Left forelimb (tissue), 1 donor: ENCODE measurements around the gene PIK3CD.
"Not testable (repeated sequence)": the region's sequence is repeated elsewhere in the genome, so short reads cannot be mapped to it uniquely, and the experiment has no call there.

Experiments
- DNase-seq: peaks from one replicate; pipeline ENCODE4 v3.0.0-alpha.2; 2018; ENCODE audit warnings: low spot score

PIK3CD gene

DNA sequence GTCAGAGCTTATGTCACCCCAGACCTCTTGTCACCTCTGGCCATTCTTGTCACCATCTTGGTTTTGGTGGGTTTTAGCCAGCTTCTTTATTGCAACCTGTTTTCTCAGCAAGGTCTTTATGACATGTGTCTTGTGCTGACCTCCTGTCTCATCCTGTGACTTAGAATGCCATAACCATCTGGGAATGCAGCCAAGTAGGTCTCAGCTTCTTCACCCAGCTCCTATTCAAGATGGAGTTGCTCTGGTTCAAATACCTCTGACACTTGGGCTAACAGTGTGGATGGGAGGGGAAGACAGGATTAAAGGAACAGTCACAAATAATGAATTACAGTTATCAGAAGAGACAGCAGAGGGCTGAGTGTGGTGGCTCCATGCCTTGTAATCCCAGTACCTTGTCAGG is 30.5 kb upstream of the PIK3CD start:
- no peak for DNase-seq

DNA sequence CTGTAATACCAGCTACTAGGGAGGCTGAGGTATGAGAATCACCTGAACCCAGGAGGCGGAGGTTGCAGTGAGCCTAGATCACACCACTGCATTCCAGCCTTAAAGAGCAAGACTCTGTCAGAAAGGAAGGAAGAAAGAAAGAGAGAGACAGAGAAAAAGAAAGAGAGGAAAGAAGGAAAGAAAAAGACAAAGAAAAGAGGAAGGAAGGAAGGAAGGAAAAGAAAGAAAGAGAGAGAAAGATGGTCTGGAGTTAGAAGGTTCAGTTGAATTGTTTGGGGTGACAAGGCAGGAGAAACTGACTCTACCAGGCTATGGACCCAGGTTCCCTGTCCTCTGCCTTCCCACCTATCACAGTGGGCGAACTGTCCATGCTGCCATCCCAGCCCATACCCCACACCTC is 27.4 kb upstream of the PIK3CD start:
- DNase-seq = no peak

DNA sequence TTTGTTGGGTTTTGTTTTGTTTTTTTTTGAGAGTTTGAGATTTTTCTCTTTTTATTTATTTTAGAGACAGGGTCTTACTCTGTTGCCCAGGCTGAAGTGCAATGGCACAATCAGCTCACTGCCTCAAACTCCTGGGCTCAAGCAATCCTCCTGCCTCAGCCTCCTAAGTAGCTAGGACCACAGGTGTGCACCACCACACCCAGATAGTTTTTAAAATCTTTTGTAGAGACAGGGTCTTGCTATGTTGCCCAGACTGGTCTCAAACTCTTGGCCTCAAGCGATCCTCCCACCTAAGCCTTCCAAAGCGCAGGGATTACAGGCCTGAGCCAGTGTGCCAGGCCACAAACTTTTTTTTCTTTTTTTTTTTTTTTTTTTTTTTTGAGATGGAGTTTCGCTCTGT is 26.5 kb upstream of the PIK3CD start:
- not testable (repeated sequence) for DNase-seq

DNA sequence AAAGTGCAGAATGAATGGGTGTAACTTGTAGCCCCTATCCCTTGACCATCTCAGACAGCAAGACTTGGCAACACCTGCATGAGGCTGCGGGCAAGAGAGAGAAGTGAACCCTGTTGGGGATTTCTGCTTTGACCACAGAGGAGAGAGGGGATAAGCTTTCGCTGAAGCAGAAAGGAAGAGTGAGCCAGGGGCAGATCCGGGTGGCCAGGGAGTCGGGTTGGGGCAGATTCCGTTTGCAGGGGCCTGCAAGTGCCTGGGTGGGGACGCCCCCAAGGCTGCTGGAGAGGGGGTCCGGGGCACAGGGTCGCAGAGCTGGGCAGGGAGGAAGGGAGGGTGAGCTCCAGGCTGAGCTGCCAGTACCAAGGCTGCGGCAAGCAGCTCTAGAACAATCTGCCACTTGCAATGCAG is 25.3 kb upstream of the PIK3CD start:
- DNase-seq = no peak

DNA sequence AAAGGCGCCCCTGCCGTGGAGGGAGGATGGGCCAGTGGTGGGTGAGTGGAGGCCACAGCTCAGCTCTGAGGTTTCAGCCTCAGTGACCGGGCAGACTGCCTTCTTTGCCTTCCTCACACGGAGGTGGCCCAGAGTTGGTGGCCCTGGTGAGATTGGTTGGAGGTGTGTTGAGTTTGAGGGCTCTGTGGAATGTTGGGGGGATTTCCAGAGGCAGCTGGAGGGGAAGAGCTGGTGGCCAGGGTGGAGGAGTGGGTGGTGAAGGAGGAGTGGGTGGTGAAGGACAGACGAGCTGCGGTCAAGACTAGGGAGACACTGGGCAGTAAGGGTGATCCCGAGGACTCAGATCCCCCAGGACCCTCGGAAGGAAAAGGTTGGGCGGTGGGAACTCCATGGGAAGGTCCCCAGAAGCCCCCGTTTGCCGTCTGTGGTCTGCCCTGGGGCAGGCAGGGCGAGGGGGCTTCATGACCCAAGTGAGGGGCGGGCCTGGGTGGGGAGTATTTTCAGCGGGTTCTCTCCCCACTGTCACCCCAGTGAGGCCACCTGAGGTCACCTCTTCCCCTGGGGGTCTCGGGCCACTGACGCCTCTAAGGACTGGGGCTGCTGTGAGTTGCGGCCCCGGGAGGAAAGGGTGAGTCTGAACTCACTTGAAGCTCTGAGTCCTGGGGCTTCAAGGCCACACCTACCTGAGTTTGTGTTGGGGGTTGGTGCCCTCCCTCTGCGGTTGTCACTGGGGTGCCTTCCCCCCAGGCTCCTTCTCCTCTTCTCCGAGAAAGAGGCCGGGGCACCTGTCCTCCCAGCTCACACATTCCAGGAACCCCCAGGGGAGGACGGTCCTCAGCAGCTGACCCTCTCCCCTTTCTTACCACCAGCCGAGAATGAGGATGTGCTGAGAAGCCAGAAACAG is 22.7 kb upstream of the PIK3CD start:
- DNase-seq = no peak

DNA sequence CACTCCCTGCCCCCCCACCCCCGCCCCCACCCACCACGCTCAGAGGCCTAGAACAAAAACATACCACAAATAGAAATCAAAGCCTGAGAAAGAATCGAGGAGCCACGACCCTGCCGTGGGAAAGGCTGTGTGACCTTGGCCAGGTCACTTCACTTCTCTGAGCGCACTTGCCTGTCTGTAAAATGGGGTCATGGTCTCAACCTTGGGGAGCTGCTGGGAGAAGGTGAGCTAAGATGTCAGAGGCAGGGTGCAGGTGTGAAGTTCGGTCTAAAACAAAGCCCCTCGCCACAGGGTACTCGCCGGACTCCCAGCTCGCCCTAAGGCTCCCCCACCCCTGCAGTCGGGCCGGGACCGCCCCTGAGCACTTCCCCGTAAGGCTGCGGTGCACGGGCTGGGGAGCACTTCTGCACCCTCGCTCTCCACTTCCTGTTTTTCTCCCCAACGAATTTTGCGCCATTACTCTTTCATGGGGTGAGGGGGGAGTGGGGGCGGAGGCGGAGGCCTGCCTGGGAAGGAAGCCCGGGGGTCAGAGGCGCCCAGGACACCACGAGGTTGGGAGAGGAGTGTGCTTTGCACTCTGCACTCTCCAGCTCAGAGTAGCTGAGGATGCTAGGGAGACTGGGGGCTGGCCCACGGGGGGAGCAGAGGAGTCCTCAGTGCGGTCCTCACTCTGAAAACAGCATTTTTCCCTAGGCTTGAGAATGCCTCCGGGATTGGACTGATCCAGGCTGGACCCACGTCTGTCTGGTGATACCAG is 21.9 kb upstream of the PIK3CD start:
- no peak for DNase-seq

DNA sequence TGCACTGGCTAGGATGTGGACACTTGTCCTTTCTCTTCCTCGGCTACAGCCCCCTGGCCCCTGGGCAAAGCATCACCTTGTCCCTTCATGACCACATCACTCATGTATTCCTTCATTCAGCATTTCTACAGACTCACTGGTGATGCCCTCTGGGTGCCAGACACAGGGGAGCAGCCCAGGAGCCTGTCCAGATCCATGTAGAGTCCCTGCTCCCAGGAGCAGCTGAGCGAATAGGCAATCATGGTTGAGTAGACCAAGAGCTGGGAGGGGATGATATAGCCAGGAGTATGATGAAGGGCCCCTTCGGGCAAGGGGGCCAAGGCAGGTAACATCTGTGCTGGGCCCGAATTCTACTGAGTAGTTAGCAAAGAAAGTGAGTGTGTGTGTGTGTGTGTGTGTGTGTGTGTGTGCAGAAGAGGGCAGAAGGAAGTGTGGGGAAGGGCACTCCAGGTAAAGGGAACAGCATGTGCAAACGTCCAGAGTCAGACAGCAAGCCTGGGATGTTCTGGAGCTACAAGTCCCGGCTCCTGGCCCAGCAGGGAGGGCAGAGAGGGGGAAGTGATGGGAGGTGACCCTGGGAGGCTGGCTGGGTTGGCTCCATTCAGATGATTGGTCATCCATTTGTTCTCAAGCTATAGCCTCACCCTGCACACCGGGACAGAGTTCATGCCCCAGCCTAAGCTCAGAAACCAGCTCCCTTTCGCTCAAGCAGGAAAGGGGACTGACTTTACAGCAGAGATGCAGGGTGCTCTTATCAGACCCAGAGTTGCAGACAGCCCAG is 21.0 kb upstream of the PIK3CD start:
- DNase-seq = no peak

DNA sequence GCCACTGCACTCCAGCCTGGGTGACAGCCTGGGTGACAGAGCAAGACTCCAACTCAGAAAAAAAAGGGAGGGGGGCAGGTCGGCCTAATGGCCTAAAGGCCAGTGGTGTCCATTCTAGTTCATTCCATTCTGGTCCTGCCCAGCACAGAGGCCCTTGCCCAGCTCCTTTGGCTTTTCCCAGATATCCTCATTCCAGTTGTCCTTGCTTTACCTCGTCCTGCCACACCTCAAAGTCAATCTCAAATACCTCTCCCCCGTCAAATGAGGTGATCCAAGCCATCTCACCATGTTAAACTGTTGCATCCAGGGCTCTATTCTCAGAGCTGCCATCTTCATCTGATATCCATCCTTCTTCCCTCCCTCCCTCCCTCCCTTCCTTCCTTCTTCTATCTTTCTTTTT is 19.9 kb upstream of the PIK3CD start:
- no peak for DNase-seq

DNA sequence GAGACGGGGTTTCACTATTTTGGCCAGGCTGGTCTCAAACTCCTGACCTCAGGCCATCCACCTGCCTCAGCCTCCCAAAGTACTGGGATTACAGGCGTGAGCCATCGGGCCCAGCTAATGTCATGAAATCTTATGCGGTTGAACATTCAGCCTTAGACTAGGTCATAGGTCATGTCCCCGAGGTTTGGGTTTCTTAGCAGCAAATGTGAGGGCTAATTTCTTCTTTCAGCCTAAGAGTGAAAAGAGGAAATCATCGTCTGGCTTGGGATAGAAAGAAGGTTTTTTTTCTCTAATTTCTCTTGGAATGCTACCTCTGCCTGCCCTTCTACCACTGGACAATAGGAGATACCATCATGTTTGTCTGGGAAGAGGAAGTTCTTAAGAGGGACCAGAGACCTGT is 18.0 kb upstream of the PIK3CD start:
- DNase-seq = no peak

DNA sequence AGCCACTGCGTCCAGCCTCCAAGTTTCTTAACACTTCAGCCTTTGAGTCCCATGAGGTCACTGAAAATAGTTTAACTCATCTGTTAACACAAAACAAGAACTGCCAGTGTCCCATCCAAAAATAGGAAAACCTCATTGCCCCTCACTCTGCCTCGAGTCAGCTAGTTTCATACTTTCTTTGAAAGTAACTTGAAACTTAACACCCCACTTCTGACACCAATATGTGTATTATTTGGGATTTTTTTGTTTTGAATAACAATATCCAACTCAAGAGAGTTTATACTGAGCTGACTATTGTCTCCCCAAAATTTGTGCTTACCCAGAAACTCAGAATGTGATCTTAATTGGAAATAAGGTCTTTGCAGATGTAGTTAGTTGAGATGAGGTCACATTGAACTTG is 16.9 kb upstream of the PIK3CD start:
- DNase-seq = no peak

DNA sequence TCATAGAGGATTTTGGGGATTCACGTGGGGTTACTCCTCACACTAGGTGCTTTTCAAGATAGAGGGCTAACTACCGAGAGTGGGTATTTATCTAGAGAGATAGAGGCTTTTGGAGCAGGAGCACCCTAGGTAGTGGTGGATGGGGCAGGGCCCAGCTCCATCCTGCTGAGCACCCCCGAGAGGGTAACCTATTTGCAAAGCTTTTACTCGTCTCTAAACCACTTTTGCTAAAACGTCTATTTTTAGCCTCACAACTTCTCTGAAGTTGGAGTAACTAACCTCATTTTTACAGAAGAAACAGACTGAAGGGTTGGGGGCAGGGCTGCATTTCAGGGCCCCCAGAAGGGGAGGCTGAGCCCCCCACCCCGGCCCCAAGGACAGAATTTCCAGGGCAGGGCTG is 12.3 kb upstream of the PIK3CD start:
- DNase-seq = no peak

DNA sequence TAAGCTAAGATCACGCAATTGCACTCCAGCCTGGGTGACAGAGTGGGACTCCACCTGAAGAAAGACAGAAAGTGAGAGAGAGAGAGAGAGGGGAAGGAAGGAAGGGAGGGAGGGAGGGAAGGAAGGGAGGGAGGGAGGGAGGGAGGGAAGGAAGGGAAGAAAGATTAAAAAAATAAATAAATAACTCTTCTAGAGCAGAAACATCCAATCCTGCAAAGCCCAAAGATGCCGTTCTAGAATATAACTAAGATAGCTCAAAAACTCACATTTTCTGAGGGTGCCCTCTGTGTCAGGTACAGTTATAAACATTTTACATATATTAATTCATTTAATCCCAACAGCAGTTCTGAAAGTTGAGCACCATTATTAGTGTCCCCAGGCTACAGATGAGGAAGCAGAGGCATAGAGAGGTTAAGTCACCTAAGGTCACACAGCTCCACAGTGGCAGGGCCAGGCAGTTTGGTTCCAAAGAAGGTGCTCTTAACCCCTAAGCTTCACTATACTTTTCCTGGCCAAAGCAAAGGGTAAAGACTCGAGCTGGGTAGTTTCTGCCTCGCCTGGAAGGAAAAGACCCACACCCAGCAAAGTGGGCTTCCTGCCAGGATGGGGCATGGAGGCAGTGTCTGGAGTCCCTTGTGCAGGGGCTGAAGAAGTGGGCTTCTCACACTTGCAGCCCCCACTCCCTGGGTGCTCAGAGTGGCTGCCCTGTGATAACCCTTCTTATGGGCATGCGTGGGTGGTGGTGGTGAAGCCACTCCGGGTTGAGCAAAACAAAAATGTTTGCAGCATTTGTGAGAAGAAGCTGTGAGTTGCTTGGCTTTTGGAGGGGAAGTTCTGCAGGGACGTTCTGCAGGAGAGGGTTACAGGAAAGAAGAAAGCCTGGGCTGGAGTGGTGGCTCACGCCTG is 7.9 kb upstream of the PIK3CD start:
- no peak for DNase-seq

DNA sequence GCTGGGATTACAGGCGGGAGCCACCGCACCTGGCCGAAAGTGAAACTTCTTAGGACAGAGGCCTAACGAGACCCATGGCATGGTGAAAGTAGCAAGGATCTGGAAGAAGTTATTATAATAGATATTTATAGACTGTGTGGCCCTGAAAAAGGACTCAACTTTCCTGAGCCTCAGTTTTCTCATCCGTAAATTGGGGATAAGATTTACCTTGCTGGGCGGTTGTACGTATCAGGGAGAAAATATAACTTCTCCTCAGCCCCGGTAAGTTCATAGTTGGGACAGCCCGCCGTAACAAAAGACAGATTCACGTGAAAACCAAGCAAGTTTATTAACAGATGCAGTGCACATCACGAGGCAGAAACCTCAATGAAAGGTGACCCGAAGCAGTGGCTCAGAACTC is 5.5 kb upstream of the PIK3CD start:
- DNase-seq = no peak

DNA sequence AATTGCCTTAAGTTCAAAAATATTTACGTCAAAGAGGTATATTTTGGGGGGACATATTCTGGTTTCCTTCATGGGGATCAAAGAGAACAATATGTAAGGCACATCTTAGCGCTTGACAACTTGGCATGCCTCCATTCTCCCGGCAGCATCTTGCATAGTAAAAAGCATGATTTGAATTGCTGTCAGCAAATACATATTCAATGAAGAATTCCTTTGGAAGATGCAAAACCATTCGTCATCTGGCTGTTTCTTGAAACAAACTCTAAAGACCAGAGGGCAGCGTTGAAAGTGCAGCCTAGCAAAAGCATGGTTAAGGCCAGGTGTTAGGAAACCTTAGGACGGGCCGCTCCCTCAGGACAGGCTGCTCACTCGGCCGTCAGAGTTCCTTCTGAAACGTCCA is 3.4 kb upstream of the PIK3CD start:
- DNase-seq = no peak

DNA sequence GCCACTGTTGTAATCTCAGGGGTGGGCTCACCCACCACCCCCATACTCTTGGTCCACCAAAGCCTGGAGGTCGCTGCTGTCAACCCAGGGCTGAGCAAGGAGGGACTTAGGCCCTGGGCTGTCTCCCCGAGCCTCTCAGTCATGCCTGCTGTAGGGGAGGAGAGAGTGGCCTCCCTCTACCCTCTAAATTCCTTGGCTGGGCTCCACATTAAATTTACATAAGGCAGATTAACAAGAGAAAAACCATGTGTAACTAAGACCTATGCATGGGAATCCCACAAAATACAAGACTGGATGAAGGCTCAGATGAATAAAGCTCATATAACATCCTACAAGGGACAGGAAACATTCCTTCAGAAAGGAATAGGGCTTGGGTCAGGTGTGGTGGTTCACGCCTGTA is 1.8 kb upstream of the PIK3CD start:
- no peak for DNase-seq

DNA sequence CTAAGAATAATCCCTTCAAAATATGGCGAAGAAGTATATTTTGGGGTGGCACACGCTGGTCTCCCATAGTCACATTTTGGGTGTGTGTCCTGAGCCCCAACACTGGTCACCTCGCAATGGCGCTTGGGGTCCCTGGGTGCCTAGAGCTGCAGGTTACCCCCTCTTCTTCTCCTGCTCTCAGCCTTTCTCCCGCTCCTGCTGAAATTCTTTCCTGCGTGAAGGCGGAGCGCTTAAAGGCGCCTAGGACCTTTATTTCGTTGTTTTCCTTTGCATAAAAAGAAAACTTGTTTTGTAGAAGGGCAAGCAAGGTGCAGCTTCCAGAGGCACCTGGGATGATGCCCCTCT is 339 bp upstream of the PIK3CD start:
- no peak for DNase-seq

DNA sequence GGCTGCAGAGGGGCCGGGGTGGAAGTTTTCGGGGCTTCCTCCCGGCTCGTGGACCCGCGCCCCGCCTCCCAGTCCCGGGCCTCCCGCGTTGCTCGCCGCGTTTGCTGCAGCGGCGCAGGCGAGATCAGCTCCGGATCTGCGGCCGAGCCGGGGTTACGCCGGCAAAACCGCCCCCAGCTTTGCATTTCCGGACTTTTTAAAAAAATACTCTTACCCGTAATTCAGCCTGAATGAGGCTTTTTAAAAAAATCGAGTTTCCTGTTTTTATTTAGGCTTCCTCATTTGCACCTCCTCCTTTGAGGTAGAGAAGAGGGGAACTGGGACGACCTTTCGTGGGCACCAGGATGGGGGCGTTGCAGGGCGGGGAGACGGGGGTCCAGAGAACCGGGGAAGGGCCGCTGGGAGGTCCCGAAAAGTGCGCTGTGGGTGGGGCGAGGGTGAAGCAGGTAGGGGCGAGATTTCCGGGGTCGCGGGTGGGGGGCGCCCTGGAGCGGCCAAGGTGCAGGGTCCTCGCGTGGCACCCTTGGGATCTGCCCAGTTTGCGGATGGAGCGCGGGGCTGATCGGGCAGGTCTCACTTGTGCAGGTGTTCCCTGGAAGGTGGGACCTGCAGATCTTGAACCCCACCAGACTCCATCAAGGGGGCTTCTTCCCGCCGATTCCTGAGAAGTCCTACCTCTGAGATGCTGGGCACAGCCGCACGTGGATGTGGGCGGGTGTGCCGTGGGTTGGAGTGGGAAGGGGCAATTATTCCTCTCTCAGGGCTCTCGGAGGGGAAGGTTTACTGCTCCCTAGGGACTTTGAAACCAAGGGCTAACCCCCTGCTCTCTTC is 1.1 kb downstream of the PIK3CD start:
- no peak for DNase-seq

DNA sequence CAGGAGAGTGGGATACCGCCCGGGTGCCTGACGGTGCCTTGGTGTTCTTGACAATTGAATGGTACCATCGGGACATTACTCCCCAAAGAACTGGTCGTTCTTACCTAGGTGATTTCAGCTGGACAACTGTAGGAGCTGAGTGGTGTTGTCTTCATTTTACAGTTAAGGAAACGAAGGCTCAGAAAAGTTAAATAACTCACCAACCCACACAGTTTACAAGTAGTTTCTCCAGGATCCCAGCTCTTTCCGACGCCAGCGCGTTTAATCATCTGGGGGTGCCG is 1.6 kb downstream of the PIK3CD start:
- no peak for DNase-seq

DNA sequence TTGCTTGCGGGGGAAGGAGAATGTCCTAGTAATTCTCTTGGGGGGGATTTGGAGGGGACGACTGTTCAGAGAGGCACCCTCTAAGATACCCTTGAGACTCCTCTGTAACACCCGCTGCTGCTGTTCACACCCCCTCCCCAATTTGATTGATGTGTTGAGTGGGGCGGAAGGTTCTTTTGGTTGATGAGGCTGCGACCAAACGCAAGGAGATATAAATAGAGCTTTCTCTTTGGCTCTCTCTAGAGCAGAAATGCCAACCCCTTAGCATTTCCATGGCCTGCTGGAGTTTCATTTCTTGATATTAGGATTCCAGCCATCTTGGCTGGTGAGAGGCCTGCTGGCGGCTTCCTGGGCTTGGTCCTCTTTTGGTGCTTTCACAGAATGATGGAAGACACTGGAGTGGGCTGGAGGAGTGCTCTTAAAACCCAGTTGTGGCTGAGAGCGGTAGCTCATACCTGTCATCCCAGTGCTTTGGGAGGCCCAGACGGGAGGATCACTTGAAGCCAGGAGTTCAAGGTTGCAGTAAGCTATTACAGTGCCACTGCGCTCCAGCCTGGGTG is 2.0 kb downstream of the PIK3CD start:
- no peak for DNase-seq

DNA sequence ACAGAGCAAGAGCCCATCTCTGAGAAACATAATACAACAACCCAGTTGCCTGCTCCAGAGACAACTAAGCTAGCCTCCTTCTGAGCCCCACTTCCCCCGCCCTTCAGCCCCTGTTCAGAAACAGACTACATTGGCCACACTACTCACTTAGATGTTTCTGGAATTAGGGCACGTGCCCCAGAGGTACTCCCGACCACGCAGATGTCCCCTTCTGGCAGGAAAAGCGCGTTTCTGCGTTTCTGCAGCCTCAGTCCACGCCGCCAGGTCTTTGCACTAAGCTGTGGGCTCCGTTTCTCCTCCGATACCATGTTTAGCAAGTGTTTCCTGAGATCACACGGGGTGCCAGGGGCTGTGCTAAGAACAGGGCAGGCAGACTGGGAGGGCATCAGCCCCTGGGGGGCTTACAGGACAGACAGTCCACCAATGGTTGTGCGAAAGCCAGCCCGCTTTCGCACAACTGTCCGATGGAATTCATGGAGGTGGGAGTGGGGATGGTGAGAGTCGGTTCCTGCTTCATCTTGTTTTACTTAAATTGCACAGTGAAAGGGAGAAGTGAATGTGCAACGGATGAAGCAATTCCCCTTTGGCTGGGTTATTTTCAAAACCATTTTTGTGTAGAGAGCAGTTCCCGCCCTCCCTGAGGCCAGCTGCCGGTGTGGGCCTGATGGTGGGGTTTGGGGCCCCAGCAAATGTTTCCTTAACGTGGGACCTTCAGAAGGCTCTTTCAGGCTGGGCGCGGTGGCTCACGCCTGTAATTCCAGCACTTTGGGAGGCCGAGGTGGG is 2.7 kb downstream of the PIK3CD start:
- no peak for DNase-seq
